ENCODE measurements around the gene DYSF.

The DYSF gene

GRCh38 chr2:71453404-71454220, at the start of gene DYSF:
Gene DYSF (plus strand): TSS chr2:71453561.
- TF ChIP-seq, protein P1, sequence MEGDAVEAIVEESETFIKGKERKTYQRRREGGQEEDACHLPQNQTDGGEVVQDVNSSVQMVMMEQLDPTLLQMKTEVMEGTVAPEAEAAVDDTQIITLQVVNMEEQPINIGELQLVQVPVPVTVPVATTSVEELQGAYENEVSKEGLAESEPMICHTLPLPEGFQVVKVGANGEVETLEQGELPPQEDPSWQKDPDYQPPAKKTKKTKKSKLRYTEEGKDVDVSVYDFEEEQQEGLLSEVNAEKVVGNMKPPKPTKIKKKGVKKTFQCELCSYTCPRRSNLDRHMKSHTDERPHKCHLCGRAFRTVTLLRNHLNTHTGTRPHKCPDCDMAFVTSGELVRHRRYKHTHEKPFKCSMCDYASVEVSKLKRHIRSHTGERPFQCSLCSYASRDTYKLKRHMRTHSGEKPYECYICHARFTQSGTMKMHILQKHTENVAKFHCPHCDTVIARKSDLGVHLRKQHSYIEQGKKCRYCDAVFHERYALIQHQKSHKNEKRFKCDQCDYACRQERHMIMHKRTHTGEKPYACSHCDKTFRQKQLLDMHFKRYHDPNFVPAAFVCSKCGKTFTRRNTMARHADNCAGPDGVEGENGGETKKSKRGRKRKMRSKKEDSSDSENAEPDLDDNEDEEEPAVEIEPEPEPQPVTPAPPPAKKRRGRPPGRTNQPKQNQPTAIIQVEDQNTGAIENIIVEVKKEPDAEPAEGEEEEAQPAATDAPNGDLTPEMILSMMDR (IDR thresholded peaks at IDR 0.05): no peak

- TF ChIP-seq, protein P1 (IDR thresholded peaks at IDR 0.05): no peak
These were observed 43.8 kb upstream of the DYSF start for GRCh38 chr2:71409611-71410010.

DNA sequence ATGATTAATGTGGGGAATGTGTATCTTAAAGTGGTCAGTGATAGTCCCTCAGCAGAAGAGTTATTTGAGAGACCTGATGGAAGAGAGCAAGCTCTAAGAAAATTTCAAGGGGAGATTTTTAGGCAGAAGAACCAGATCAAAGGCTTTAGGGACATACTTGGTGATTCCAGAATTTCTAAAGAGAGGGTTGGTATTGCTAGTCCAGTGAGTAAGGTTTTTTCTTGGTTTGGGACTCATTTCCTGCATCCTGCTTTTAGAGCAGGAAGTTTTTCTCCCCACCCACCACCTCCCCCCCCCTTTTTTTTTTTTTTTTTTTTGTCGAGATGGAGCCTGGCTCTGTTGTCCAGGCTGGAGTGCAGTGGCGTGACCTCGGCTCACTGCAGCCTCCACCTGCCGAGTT, 42.7 kb upstream of the DYSF start:
- TF ChIP-seq, protein P1 (IDR thresholded peaks at IDR 0.05): no peak

- TF ChIP-seq, protein P1 (IDR thresholded peaks at IDR 0.05): no peak
These were observed 35.8 kb upstream of the DYSF start for GRCh38 chr2:71417300-71418202.

GRCh38 chr2:71419145-71419544, 34.2 kb upstream of the DYSF start:
- TF ChIP-seq, protein P1 (IDR thresholded peaks at IDR 0.05): no peak

DNA sequence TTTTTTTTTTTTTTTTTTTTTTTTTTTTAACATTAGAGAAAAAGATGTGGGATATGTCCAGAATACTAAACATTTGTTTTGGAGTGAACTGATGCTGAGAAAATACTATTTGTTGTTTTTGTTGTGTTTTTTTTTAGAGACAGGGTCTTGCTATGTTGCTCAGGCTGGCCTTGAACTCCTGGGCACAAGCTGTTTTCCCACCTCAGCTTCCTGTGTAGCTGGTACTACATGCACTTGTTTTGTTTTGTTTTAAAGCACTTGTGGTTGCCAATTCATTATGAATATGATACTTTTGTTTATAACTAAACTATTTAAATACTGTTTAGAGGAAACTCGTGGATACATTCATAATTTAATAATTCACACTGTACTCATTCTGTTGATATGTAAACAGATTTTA, 33.4 kb upstream of the DYSF start:
- TF ChIP-seq, protein P1 (IDR thresholded peaks at IDR 0.05): no peak

GRCh38 chr2:71422786-71423185, 30.6 kb upstream of the DYSF start:
- TF ChIP-seq, protein P1 (IDR thresholded peaks at IDR 0.05): no peak
